GM19193 (cell line): ENCODE data around the gene PRKAG2.

ENCODE experiments used
- POLR2A ChIP-seq: IDR thresholded peaks from 4 replicates; pipeline ENCODE4 v1.6.1; 2011; ENCODE audit not compliant: insufficient read depth, insufficient read length; ENCODE audit errors: extremely low read depth

The PRKAG2 gene

DNA sequence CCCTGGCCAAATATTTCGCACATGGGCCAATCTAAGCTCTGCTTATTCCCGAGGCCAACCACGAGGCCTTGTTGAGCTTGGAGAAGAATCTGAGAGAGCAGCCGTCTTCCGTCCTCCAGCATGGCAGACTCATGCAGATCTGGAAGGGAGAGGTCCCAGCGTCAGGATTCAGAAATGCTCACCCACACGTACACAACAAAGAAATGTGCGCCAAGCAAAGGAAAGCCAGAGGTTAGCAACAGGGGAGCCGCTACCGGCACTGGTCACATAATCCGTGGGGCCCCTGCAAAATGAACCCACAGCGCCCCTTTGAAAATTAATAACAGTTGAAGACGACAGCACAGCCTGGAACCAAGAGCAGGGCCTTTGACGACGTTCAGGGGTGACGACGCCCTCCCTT lies 25.4 kb upstream of the PRKAG2 start:
- no peak for TF ChIP-seq POLR2A

GRCh38 chr7:151901828-151902227 lies 24.9 kb upstream of the PRKAG2 start:
- no peak for TF ChIP-seq POLR2A

DNA sequence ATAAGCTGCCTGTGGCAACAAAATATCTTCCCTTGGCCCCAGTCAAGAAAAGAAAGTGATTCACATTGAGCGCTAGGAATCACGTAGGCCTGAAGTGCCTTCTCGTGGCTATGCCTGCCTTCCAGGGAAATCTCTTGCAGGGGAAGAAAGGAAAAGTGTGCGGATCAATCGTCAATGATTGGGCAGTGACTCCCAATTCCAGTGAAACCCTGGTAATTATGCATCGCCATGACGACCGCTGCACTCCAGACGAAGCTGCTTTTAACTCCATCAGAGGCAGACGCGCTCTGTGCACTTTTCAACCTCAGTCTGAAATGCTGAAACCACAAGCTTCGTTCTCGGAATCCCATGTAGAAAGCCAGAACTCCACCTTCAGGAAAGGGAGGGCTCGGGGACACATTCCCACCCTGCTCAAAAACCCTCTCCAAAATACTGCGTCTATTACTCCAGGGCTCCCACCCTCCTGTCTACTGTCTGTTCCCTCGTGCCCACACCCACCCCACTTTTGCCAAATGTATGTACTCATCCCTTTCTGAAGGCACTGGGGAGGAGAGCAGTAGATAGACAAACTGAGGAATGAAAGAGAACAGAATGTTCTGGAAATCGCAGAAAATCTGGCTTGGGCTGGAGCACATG lies 24.2 kb upstream of the PRKAG2 start:
- no peak for TF ChIP-seq POLR2A

GRCh38 chr7:151900591-151900985 lies 23.7 kb upstream of the PRKAG2 start:
- no peak for TF ChIP-seq POLR2A

DNA sequence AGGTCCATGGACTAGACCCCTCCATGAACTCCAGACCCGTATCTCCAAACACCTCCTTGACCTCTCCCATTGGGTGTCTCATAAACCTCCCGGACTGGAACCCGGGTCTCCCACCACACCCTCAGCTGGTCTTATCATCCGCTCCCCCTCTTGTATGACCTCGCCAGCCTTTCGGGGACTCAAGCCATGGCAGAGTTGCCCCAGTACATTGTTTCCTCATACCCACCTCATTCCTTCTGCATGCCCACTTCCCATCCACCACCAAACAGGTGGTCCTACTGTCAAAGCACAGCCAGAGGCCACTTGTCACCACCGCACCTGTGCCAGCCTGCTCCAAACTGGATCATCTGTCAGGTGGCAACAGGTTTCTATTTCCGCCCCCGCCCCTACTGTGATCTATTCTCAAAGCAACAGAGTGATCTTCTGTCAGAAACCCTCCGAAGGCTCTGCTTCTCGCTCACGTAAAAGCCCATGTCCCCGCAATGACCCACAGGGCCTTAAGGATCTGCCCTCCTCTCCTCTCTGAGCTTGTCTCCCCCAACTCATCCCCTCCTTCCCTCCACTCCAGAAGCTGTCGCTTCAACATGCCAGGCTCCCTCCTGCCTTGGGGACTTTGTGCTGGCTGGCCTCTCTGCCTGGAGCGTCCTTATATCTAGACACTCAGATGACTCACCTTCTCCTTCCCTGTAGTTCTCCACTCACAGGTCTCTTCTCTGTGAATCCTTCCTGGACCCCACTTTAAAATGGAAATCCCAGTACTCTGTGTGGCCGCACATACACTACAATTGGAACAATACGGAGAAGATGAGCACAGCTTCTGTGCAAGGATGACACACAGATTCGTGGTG lies 22.8 kb upstream of the PRKAG2 start:
- no peak for TF ChIP-seq POLR2A

- TF ChIP-seq POLR2A, result no peak
Observed at GRCh38 chr7:151897951-151898686, 21.2 kb upstream of the PRKAG2 start.

DNA sequence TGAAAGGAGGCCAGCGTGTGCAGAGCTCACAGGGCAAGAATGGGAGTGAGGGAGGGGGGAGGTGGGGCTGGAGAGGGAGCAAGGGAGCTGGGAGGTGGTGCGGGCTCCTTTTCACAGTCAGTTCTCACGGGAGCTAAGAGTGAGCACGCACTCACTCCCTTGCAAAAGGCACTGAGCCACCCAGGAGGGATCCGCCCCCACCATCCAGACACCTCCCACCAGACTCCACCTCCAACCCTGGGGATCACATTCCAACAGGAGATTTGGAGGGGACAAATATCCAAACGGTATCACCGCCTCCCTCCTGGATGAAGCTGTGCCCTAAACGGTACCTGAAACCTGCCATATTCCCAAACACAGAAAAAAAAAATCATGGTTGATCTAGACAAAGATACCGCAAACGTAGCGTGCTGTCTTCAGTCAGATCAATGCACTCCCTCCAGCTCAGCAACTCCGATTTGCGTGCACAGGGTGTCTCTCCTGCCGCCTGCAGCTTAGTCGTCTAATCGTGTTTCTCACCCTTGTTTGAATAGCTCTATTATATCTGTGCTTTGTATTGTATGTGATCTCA lies 20.3 kb upstream of the PRKAG2 start:
- TF ChIP-seq POLR2A, result no peak

GRCh38 chr7:151896486-151896885 lies 19.6 kb upstream of the PRKAG2 start:
- no peak for TF ChIP-seq POLR2A

GRCh38 chr7:151896086-151896485 lies 19.2 kb upstream of the PRKAG2 start:
- no peak for TF ChIP-seq POLR2A

DNA sequence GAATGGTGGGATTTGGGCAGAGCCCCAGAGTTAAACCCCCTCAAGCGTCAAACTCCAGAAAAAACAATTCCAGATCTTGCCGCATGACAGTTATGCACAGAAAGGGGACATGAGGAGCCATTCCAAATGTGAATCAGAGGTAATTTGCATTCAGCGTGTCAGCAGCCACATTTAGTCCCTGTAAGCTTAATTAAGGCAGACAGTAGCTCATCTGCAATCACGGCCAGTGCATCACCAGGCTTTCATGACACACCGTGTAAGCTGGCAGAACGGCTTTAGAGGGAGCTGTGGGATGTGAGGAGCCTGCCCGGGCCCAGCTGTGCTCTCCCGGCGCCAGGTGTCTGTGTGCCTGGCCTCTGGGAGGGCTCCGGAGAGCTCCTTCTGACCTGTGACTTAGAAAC lies 18.7 kb upstream of the PRKAG2 start:
- TF ChIP-seq POLR2A, result no peak

GRCh38 chr7:151895008-151895630 lies 18.2 kb upstream of the PRKAG2 start:
- no peak for TF ChIP-seq POLR2A

DNA sequence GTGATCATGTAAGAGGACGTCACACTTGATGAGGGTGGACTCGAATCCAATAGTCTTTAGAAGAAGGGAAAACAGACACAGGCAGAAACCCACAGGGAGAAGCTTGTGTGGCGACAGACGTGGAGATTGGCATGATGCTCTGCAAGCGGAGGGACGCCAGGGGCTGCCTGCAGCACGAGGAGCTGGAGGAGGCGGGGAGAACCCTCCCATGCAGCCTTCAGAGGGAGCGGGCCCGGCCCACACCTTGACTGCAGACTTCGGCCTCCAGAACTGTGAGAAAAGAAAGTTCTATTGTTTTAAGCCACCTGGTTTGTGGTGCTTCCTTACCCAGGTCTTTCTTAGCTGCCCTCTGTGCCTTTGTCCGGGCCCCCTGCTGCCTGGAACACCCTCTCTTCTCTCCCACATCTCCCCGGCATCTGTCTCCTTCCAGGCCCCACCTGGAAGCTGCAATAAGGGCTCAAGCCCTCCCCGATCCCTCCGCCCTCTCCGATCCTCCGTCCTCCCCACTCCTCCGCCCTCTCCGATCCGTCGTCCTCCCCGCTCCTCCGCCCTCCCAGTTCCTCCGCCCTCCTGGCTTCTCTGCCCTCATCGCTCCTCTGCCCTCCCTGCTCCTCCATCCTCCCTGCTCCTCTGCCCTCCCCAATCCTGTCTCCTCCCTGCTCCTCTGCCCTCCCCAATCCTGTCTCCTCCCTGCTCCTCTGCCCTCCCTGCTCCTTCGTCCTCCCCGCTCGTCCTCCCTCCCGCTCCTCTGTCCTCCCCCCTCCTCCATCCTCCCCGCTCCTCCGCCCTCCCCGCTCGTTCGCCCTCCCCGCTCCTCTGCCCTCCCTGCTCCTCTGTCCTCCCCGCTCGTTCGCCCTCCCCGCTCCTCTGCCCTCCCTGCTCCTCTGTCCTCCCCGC lies 17.4 kb upstream of the PRKAG2 start:
- TF ChIP-seq POLR2A, result no peak

DNA sequence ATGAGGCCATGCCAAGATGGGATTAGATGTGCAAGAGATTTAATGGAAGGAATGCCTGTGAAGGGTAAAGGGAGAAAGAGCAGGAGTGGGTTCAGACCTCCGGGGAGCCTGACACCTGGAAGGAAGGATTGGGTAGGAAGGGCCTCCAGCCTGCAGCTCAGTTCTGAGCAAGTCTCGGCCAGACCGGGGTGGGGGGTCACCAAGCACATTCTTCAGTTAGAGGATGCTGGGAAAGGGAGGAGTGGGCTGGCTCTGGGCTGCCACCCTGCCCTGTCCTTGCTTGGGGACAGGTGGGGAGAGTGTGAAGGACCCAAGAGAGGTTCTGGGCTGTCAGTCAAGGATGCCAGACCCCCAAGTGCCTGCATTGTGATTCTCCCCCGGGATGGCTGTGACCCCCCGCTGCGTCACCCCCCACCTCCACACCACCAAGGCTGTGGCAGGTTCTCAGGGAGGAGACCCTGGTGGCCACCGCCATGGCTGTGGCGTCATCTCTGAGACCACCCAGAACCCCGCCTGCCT lies 16.5 kb upstream of the PRKAG2 start:
- no peak for TF ChIP-seq POLR2A

- no peak for TF ChIP-seq POLR2A
Observed at GRCh38 chr7:151891753-151892152, 14.8 kb upstream of the PRKAG2 start.
